ENCODE results near the gene PRSS3.
A peak's percentile ranks its signal among the peaks of the same experiment; 100 is the strongest.
"Not testable (repeated sequence)": the region's sequence is repeated elsewhere in the genome, so short reads cannot be mapped to it uniquely, and the experiment has no call there.

PRSS3 gene

GRCh38 chr9:33818167-33818846 lies 22.9 kb downstream of the PRSS3 start:
- TF ChIP-seq CTCF (IDR thresholded peaks at IDR 0.05; ENCODE audit: low read depth, low read length, missing control alignments) = no peak
- H3K4me3 ChIP-seq (ENCODE audit: low read depth, low read length) = peak overlapping the region; percentile 60
- DNase-seq (ENCODE audit: low read depth) = no peak

GRCh38 chr9:33818847-33819500 lies 23.6 kb downstream of the PRSS3 start:
- no peak for TF ChIP-seq CTCF (IDR thresholded peaks at IDR 0.05; ENCODE audit: low read depth, low read length, missing control alignments)
- peak overlapping the region; percentile 60 for H3K4me3 ChIP-seq (ENCODE audit: low read depth, low read length)
- DNase-seq (ENCODE audit: low read depth) = no peak

GRCh38 chr9:33820231-33820745 lies 24.9 kb downstream of the PRSS3 start:
- TF ChIP-seq CTCF (IDR thresholded peaks at IDR 0.05; ENCODE audit: low read depth, low read length, missing control alignments) = no peak
- no peak overlapping the region; the same call in 1 of the 2 replicates for H3K4me3 ChIP-seq (ENCODE audit: low read depth, low read length)

GRCh38 chr9:33823801-33824200 lies 28.4 kb downstream of the PRSS3 start:
- no peak overlapping the region for H3K4me3 ChIP-seq (ENCODE audit: low read depth, low read length)
- TF ChIP-seq CTCF (IDR thresholded peaks at IDR 0.05; ENCODE audit: low read depth, low read length, missing control alignments) = no peak
- DNase-seq (ENCODE audit: low read depth) = no peak

More at GRCh38 chr9:33820231-33820745, 24.9 kb downstream of the PRSS3 start:
- DNase-seq (ENCODE audit: low read depth) = no peak

GRCh38 chr9:33827285-33827684 lies 31.9 kb downstream of the PRSS3 start:
- not testable (repeated sequence) for H3K4me3 ChIP-seq (ENCODE audit: low read depth, low read length); DNase-seq (ENCODE audit: low read depth)

- not testable (repeated sequence) for H3K4me3 ChIP-seq (ENCODE audit: low read depth, low read length); DNase-seq (ENCODE audit: low read depth)
Observed at GRCh38 chr9:33829641-33830230, 34.4 kb downstream of the PRSS3 start.

GRCh38 chr9:33835625-33836260 lies 40.4 kb downstream of the PRSS3 start:
- TF ChIP-seq CTCF (IDR thresholded peaks at IDR 0.05; ENCODE audit: low read depth, low read length, missing control alignments) = no peak
- no peak overlapping the region for H3K4me3 ChIP-seq (ENCODE audit: low read depth, low read length)
- DNase-seq (ENCODE audit: low read depth) = no peak

- H3K4me3 ChIP-seq (ENCODE audit: low read depth, low read length); DNase-seq (ENCODE audit: low read depth): not testable (repeated sequence)
Observed at GRCh38 chr9:33836261-33836660, 40.9 kb downstream of the PRSS3 start.

Measured in GM12864 (cell line).